MG63 (cell line): ENCODE data around the gene WHAMM. TPM values are rescaled to one million over a fixed set of nuclear protein-coding genes. Genes with fewer than 3 reads are reported as not detected.
"Not testable (repeated sequence)": the region's sequence is repeated elsewhere in the genome, so short reads cannot be mapped to it uniquely, and the experiment has no call there.

ENCODE experiments used
- DNase-seq: peaks from one replicate; pipeline ENCODE4 v3.0.0-alpha.2; 2020
- H3K27me3 ChIP-seq: fragments of 250-450 bp; sonication (Bioruptor Pico); 2 replicates; pipeline ENCODE4 v1.5.1; 2020; ENCODE audit warnings: mild to moderate bottlenecking, moderate library complexity
- H3K36me3 ChIP-seq: fragments of 250-450 bp; sonication (Bioruptor Pico); 2 replicates; pipeline ENCODE4 v1.5.1; 2020; ENCODE audit warnings: mild to moderate bottlenecking, moderate library complexity
- H3K4me3 ChIP-seq: fragments of 250-450 bp; sonication (Bioruptor Pico); 2 replicates; pipeline ENCODE4 v1.5.1; 2020; ENCODE audit warnings: mild to moderate bottlenecking, moderate library complexity
- H3K9me3 ChIP-seq: fragments of 250-450 bp; sonication (Bioruptor Pico); 2 replicates; pipeline ENCODE4 v1.5.1; 2020; ENCODE audit warnings: mild to moderate bottlenecking, moderate library complexity
- total RNA-seq: library from RNA; depleted of rRNA; stranded (reverse); fragments of >200 nt; shearing (Covaris generic); gene quantifications from 2 replicates; pipeline ENCODE4 v1.2.3, GENCODE V29; 2014; ENCODE audit warnings: low replicate concordance

The WHAMM gene
- total RNA-seq, 1 experiment from 2014 or later, result 3.6 TPM

- Histone ChIP-seq H3K36me3 (no peaks in the 10 kb centered on the region), H3K4me3 (no peak overlapping the region), H3K9me3 (no peaks in the 10 kb centered on the region), H3K27me3 (no peaks in the 10 kb centered on the region)
- peak; percentile 41 for DNase-seq
Observed at GRCh38 chr15:82849556-82850512, 40.4 kb downstream of the WHAMM start.

DNA sequence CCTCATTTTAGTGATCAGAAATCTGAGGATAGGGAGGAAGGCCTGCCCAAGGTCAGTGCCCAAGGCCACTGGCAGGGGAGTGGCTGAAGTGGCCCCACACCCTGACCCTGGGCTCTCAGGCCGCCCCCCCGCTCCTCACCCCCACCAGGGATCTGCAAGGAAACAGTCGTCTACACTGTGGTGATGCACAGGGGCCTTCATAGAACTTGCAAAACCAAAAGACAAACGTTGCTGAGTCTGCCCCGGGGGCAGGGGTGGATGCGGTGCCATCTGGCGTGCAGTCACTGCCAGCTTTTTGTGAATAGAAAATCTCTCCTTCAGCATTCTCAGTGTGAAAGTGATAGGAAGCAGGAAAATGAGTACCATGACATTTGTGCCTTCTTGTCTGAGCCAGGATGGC lies 41.3 kb downstream of the WHAMM start:
- Histone ChIP-seq H3K4me3 (no peak overlapping the region), H3K9me3 (no peaks in the 10 kb centered on the region), H3K27me3 (no peaks in the 10 kb centered on the region), H3K36me3 (no peaks in the 10 kb centered on the region)
- peak; percentile 45 for DNase-seq

- no peak for DNase-seq
- Histone ChIP-seq H3K36me3 (no peaks in the 10 kb centered on the region), H3K4me3 (no peak overlapping the region), H3K9me3 (no peaks in the 10 kb centered on the region), H3K27me3 (no peaks in the 10 kb centered on the region)
Observed at GRCh38 chr15:82851306-82851850, 42.0 kb downstream of the WHAMM start.

DNA sequence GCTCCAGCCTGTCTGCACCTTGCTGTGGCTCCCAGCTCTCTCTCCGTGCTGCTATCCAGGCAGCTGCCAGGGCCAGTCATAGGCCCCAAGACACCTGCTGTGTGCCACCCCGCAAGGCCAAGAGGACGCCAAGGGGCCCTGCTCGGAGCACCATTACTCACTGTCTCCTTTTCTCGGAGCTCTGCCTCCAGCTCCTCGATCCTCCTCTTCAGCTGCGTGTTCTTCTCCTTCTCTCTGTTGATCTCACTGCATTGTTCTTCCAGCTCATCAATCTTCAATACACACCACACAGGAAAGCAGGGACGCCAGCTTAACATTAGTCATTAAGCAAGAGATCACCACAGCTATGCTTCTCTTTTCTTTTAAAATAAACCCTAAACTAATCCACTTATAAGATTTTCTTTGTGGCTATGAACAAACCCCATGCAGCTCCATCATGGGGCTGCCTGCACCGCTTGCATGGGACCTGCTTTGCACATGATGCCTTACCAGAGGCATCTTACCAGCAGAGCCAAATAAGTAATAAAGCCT lies 42.6 kb downstream of the WHAMM start:
- peak; percentile 87 for DNase-seq
- Histone ChIP-seq H3K36me3 (no peaks in the 10 kb centered on the region), H3K9me3 (no peaks in the 10 kb centered on the region), H3K4me3 (no peak overlapping the region), H3K27me3 (no peaks in the 10 kb centered on the region)

GRCh38 chr15:82852941-82853561 lies 43.6 kb downstream of the WHAMM start:
- Histone ChIP-seq H3K9me3 (no peaks in the 10 kb centered on the region), H3K4me3 (no peak overlapping the region), H3K27me3 (no peaks in the 10 kb centered on the region), H3K36me3 (no peaks in the 10 kb centered on the region)
- DNase-seq, result no peak

GRCh38 chr15:82854554-82854953 lies 45.1 kb downstream of the WHAMM start:
- DNase-seq, result no peak
- no peak overlapping the region for H3K4me3 ChIP-seq
- H3K36me3 ChIP-seq, result no peaks in the 10 kb centered on the region
- H3K9me3 ChIP-seq, result no peaks in the 10 kb centered on the region
- no peaks in the 10 kb centered on the region for H3K27me3 ChIP-seq

DNA sequence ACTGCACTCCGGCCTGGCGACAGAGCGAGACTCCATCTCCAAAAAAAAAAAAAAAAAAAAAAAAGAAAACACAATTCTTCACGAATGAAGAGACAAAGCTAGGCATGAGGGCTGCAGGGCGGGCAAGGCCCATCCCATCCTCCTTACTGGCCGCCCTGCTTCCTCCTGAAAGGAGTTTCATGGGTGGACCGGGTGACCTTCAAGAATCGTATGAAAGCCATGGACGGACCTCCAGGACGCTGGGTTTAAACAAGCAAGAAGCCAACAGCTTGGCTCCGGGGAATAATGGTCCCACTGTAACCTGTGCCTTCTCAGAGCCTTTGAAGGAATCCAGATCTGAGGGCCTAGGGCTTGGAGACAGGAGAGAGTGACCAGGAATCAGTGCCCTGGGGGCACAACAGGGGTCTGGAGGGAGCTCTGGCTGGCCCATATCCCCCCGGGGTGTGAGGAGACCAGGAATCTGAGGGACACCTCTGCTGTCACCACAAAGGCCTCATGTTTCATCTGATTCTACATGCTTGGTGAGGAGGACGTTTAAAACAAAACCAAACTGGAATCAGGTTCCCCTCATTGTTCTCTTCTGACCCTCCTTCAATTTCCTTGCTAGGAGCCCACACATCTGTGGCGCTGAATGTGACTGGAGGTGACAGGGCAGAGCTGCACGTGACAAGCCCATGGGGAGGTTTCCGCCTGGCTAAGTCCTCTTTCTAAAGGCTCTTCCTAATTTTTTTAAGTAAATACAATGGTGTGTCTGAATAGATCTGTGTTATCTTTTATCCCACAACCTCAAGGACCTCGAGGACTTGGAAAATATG lies 46.1 kb downstream of the WHAMM start:
- Histone ChIP-seq H3K36me3 (no peaks in the 10 kb centered on the region), H3K4me3 (no peak overlapping the region), H3K27me3 (no peaks in the 10 kb centered on the region), H3K9me3 (no peaks in the 10 kb centered on the region)
- DNase-seq, result no peak

GRCh38 chr15:82856397-82857170 lies 47.2 kb downstream of the WHAMM start:
- Histone ChIP-seq H3K27me3 (no peaks in the 10 kb centered on the region), H3K9me3 (no peaks in the 10 kb centered on the region), H3K4me3 (no peak overlapping the region), H3K36me3 (no peaks in the 10 kb centered on the region)
- DNase-seq, result no peak

DNA sequence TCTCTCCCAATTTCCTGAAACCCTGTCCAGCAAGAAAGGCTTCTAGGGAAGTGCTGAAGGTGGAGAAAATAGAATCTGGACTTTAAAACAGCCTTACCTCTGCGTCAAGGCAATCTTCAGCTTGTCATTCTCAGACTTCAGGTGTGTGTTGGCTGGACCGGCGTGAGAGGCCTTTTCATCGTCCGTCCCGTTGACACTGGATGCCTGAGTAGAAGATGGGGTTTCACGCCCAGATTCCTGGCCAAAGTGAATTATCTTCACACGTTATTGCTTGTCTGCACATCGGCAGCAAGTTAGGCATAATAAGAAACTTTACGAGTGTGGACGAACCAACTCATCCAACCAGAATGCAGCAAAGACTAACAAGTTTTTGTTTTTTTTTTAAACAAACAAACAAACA lies 49.5 kb downstream of the WHAMM start:
- no peak for DNase-seq
- no peaks in the 10 kb centered on the region for H3K9me3 ChIP-seq
- no peak overlapping the region for H3K4me3 ChIP-seq
- no peaks in the 10 kb centered on the region for H3K36me3 ChIP-seq
- H3K27me3 ChIP-seq, result no peaks in the 10 kb centered on the region

DNA sequence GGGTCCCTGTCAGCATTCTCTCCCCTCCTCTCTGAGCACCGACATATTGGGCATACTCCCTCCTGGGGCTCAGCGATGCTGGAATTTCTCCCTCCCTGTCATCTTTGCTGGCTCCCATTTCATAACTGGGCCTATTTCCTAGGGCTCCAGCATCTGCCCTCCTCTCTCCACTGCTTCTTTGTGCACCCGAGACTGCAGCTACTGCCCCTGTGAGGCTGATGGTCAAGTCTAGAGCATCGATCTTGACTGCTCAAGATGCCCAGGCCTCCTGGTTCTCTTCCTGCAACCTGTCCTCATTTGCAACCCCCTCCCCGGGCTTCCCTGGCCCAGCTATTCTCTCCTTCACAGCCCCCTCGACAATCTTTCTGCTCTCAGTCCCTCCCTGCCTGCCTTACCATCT lies 53.5 kb downstream of the WHAMM start:
- H3K9me3 ChIP-seq, result no peaks in the 10 kb centered on the region
- no peak for DNase-seq
- H3K4me3 ChIP-seq, result no peak overlapping the region
- no peaks in the 10 kb centered on the region for H3K27me3 ChIP-seq
- H3K36me3 ChIP-seq, result no peaks in the 10 kb centered on the region

- Histone ChIP-seq H3K36me3 (no peaks in the 10 kb centered on the region), H3K9me3 (no peaks in the 10 kb centered on the region), H3K4me3 (no peak overlapping the region), H3K27me3 (no peaks in the 10 kb centered on the region)
- no peak for DNase-seq
Observed at GRCh38 chr15:82864967-82865366, 55.5 kb downstream of the WHAMM start.

GRCh38 chr15:82865581-82865980 lies 56.2 kb downstream of the WHAMM start:
- not testable (repeated sequence) for DNase-seq, H3K27me3 ChIP-seq, H3K4me3 ChIP-seq

DNA sequence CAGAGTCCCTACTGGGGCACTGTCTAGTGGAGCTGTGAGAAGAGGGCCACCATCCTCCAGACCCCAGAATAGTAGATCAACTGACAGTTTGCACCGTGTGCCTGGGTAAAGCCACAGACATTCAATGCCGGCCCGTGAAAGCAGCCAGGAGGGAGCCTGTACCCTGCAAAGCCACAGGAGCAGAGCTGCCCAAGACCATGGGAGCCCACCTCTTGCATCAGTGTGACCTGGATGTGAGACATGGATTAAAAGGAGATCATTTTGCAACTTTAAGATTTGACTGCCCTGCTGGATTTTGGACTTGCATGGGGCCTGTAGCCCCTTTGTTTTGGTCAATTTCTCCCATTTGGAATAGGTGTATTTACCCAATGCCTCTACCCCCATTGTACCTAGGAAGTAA lies 56.6 kb downstream of the WHAMM start:
- DNase-seq, H3K36me3 ChIP-seq, H3K27me3 ChIP-seq, H3K9me3 ChIP-seq, H3K4me3 ChIP-seq: not testable (repeated sequence)

More at GRCh38 chr15:82865581-82865980, 56.2 kb downstream of the WHAMM start:
- not testable (repeated sequence) for H3K36me3 ChIP-seq, H3K9me3 ChIP-seq

GRCh38 chr15:82870727-82871320 lies 61.4 kb downstream of the WHAMM start:
- H3K4me3 ChIP-seq, result no peak overlapping the region
- no peaks in the 10 kb centered on the region for H3K36me3 ChIP-seq
- no peak for DNase-seq
- no peaks in the 10 kb centered on the region for H3K27me3 ChIP-seq
- no peaks in the 10 kb centered on the region for H3K9me3 ChIP-seq

DNA sequence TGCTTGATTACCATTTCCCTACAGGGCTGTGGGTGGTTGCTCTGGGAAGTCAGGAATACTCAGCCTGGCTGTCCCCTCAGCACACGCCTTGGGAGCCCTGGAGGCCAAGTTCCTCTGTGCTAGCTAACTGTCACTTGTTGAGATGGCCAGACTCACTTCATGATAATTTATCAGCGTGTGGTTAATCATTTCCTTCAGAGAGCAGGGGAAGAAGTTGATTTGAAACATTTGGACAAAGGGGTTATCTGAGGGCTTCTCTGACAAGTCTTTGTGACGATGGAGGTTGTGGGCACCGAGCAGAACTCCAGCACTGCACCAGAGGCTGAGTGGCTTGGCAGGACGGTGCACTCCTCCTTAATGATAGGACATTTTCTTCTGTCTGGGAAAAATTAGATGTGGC lies 61.9 kb downstream of the WHAMM start:
- no peak overlapping the region for H3K4me3 ChIP-seq
- H3K27me3 ChIP-seq, result no peaks in the 10 kb centered on the region
- no peaks in the 10 kb centered on the region for H3K36me3 ChIP-seq
- no peaks in the 10 kb centered on the region for H3K9me3 ChIP-seq
- no peak for DNase-seq
